OCI-LY1 (cell line): ENCODE data around the gene PPP4R3C.

ENCODE experiments used
- H2AFZ ChIP-seq: fragments of 200-600 bp; sonication (generic), shearing (Covaris generic); 2 replicates; pipeline ENCODE4 v1.6.0; 2014; ENCODE audit warnings: antibody characterized with exemption, mild to moderate bottlenecking, low read length
- H3F3A ChIP-seq: fragments of 200-600 bp; sonication (generic), shearing (Covaris generic); 2 replicates; pipeline ENCODE4 v1.6.0; 2014; ENCODE audit warnings: mild to moderate bottlenecking, antibody characterized with exemption, low read length, moderate library complexity; ENCODE audit not compliant: insufficient read depth
- H3K27ac ChIP-seq: fragments of 200-600 bp; sonication (generic); 2 replicates; pipeline ENCODE4 v1.5.1; 2014; ENCODE audit warnings: low read length, mixed run types, mild to moderate bottlenecking, low read depth; ENCODE audit not compliant: poor library complexity, severe bottlenecking
- H3K27me3 ChIP-seq: fragments of 200-600 bp; sonication (generic); 2 replicates; pipeline ENCODE4 v1.6.0; 2014; ENCODE audit warnings: antibody characterized with exemption, mild to moderate bottlenecking, low read length, moderate library complexity; ENCODE audit not compliant: insufficient read depth
- H3K36me3 ChIP-seq: fragments of 200-600 bp; sonication (generic); 2 replicates; pipeline ENCODE4 v1.6.1; 2014; ENCODE audit warnings: mild to moderate bottlenecking, antibody characterized with exemption, low read length, moderate library complexity, mixed read lengths; ENCODE audit not compliant: insufficient read depth
- H3K4me1 ChIP-seq: fragments of 200-600 bp; sonication (generic); 2 replicates; pipeline ENCODE4 v1.5.1; 2014; ENCODE audit warnings: mild to moderate bottlenecking, low read length, moderate library complexity; ENCODE audit not compliant: insufficient read depth, severe bottlenecking
- H3K4me2 ChIP-seq: fragments of 200-600 bp; sonication (generic), shearing (Covaris generic); 2 replicates; pipeline ENCODE4 v1.6.1; 2014; ENCODE audit warnings: low read length
- H3K4me3 ChIP-seq: fragments of 200-600 bp; sonication (generic); 2 replicates; pipeline ENCODE4 v1.5.1; 2014; ENCODE audit warnings: low read length, low read depth, mild to moderate bottlenecking, mixed read lengths; ENCODE audit not compliant: poor library complexity, severe bottlenecking
- H3K79me2 ChIP-seq: fragments of 200-600 bp; shearing (Covaris generic); 2 replicates; pipeline ENCODE4 v1.6.1; 2016; ENCODE audit warnings: mixed run types, low read length, mixed read lengths; ENCODE audit not compliant: insufficient read depth
- H3K9ac ChIP-seq: fragments of 200-600 bp; sonication (generic), shearing (Covaris generic); 2 replicates; pipeline ENCODE4 v1.6.1; 2014; ENCODE audit warnings: mild to moderate bottlenecking, low read length, mixed read lengths
- H3K9me2 ChIP-seq: fragments of 200-600 bp; sonication (generic), shearing (Covaris generic); 2 replicates; pipeline ENCODE4 v1.6.1; 2014; ENCODE audit warnings: low read depth, mild to moderate bottlenecking, low read length, mixed read lengths
- H3K9me3 ChIP-seq: fragments of 200-600 bp; shearing (Covaris generic); 2 replicates; pipeline ENCODE4 v1.6.1; 2014; ENCODE audit warnings: low read length, mixed read lengths
- H4K20me1 ChIP-seq: fragments of 200-600 bp; sonication (generic), shearing (Covaris generic); 2 replicates; pipeline ENCODE4 v1.6.0; 2016; ENCODE audit warnings: mild to moderate bottlenecking, low read length; ENCODE audit not compliant: insufficient read depth
- EZH2 ChIP-seq: fragments of 200-600 bp; sonication (generic), shearing (Covaris generic); IDR thresholded peaks from 2 replicates; pipeline ENCODE4 v1.8.0; 2017; ENCODE audit warnings: borderline replicate concordance, mixed run types, mild to moderate bottlenecking, antibody characterized with exemption, low read length, moderate library complexity, mixed read lengths
- TF ChIP-seq, protein P1 (sequence below): fragments of 200-600 bp; sonication (generic), shearing (Covaris generic); IDR thresholded peaks from 2 replicates; pipeline ENCODE4 v1.5.1; 2017; ENCODE audit warnings: mild to moderate bottlenecking, antibody characterized with exemption, low read length, moderate library complexity, mixed read lengths

Gene PPP4R3C

DNA sequence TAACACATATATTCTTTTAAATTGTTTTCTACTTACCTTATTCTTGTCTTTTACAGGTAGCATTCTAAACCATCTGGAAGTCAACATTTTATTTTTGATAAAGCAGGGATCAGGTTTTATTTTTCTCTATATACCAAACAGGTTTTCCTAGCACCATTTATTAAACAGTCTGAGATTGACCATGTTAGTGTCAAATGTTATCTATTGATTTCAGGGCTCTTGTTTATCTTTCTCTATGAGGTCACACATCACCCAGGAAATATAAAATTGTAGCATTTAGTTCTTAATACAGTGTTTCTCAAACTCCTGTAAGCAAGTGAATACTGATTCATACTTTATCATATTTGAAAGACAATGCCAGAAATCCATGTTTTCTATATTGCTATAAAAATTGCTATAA is 28.1 kb downstream of the PPP4R3C start:
- no peaks in the 10 kb centered on the region for H3K9me2 ChIP-seq
- no peak overlapping the region for H3K4me2 ChIP-seq
- H3K4me3 ChIP-seq: no peak overlapping the region
- H3K27me3 ChIP-seq: no peaks in the 10 kb centered on the region
- no peaks in the 10 kb centered on the region for H3K4me1 ChIP-seq
- TF ChIP-seq, protein P1, sequence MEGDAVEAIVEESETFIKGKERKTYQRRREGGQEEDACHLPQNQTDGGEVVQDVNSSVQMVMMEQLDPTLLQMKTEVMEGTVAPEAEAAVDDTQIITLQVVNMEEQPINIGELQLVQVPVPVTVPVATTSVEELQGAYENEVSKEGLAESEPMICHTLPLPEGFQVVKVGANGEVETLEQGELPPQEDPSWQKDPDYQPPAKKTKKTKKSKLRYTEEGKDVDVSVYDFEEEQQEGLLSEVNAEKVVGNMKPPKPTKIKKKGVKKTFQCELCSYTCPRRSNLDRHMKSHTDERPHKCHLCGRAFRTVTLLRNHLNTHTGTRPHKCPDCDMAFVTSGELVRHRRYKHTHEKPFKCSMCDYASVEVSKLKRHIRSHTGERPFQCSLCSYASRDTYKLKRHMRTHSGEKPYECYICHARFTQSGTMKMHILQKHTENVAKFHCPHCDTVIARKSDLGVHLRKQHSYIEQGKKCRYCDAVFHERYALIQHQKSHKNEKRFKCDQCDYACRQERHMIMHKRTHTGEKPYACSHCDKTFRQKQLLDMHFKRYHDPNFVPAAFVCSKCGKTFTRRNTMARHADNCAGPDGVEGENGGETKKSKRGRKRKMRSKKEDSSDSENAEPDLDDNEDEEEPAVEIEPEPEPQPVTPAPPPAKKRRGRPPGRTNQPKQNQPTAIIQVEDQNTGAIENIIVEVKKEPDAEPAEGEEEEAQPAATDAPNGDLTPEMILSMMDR: no peak
- TF ChIP-seq EZH2: no peak
- H3K9ac ChIP-seq: no peak overlapping the region
- no peak overlapping the region for H3K27ac ChIP-seq
- H3K9me3 ChIP-seq: no peaks in the 10 kb centered on the region
- no peaks in the 10 kb centered on the region for H3K36me3 ChIP-seq
- H2AFZ ChIP-seq: no peak overlapping the region
- no peaks in the 10 kb centered on the region for H3F3A ChIP-seq
- H4K20me1 ChIP-seq: no peaks in the 10 kb centered on the region
- H3K79me2 ChIP-seq: no peaks in the 10 kb centered on the region
